ENCODE measurements around the gene UBA3.

The UBA3 gene

GRCh38 chr3:69065318-69065964 lies 14.7 kb downstream of the UBA3 start:
- no peak for DNase-seq

- DNase-seq, result no peak
These were observed 16.5 kb downstream of the UBA3 start for GRCh38 chr3:69063636-69064035.

- no peak for DNase-seq
These were observed 20.5 kb downstream of the UBA3 start for GRCh38 chr3:69059688-69060087.

GRCh38 chr3:69058947-69059224 lies 21.3 kb downstream of the UBA3 start:
- DNase-seq, result no peak

- DNase-seq, result no peak
These were observed 21.8 kb downstream of the UBA3 start for GRCh38 chr3:69058180-69058946.

GRCh38 chr3:69052472-69052898 lies 27.7 kb downstream of the UBA3 start:
- DNase-seq, result no peak

- DNase-seq, result no peak
These were observed 28.3 kb downstream of the UBA3 start, which contains the start of gene TMF1 for GRCh38 chr3:69051756-69052471. Gene TMF1 (minus strand): TSS chr3:69052333. CDS start chr3:69052086, 247 bp downstream.

- no peak for DNase-seq
These were observed 31.2 kb downstream of the UBA3 start for GRCh38 chr3:69048990-69049389.

GRCh38 chr3:69044608-69045007 lies 35.6 kb downstream of the UBA3 start:
- DNase-seq, result no peak

- no peak for DNase-seq
These were observed 46.7 kb downstream of the UBA3 start for GRCh38 chr3:69033470-69033869.

GRCh38 chr3:69032737-69033136 lies 47.4 kb downstream of the UBA3 start:
- DNase-seq, result no peak

- no peak for DNase-seq
These were observed 48.0 kb downstream of the UBA3 start for GRCh38 chr3:69032142-69032541.

- DNase-seq, result no peak
These were observed 48.5 kb downstream of the UBA3 start for GRCh38 chr3:69031635-69032034.

- DNase-seq, result no peak
These were observed 59.3 kb downstream of the UBA3 start for GRCh38 chr3:69020857-69021256.

- no peak for DNase-seq
These were observed 59.7 kb downstream of the UBA3 start for GRCh38 chr3:69020424-69020823.

GRCh38 chr3:69016901-69017300 lies 63.3 kb downstream of the UBA3 start:
- DNase-seq, result no peak

- no peak for DNase-seq
These were observed 64.1 kb downstream of the UBA3 start for GRCh38 chr3:69016102-69016501.

- DNase-seq, result no peak
These were observed 66.1 kb downstream of the UBA3 start for GRCh38 chr3:69014022-69014580.

- peak; percentile 0 to 29 for DNase-seq
These were observed 66.7 kb downstream of the UBA3 start, which contains the start of gene EOGT for GRCh38 chr3:69013253-69014021. Gene EOGT (minus strand): TSS chr3:69013684. CDS start chr3:69009846, 3,838 bp downstream.

- DNase-seq, result no peak
These were observed 67.3 kb downstream of the UBA3 start for GRCh38 chr3:69012800-69013252.

- DNase-seq, result no peak
These were observed 67.9 kb downstream of the UBA3 start for GRCh38 chr3:69012100-69012799.
